C1 segment of cervical spinal cord (tissue), 14 donors: Measurements from ENCODE around the gene TECR.
"Not testable (repeated sequence)": the region's sequence is repeated elsewhere in the genome, so short reads cannot be mapped to it uniquely, and the experiment has no call there.

Experiments used
- DNase-seq, 14 donors: peaks; one replicate each; lab custom pipeline; 2025; lab: John Stamatoyannopoulos, UW

The TECR gene

GRCh38 chr19:14529254-14530004 lies at the start of gene TECR:
TSS of gene TECR (plus strand) at chr19:14529594. CDS start at chr19:14529697, 103 bp downstream.
- peak; percentile 93 to 100 (median 99) for DNase-seq

- peak in 2 of 14 donors; percentile 12 to 26 for DNase-seq
Observed at GRCh38 chr19:14479975-14480699, 49.3 kb upstream of the TECR start.

DNA sequence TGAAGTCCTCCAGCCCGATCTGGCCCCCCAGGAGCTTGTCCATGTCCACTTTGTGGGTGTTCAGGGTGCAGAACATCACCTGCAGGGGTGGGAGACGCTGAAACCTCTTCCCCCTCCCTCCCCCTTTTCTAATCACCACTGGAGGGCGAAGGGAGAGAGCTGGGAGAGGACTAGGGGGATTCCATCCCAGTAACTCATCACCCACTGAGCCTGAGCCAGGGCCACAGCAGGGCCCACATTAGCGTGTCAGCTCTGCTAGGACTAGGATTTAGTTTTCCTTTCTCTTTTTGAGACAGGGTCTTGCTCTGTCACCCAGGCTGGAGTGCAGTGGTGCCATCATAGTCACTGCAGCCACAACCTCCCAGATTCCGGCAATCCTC lies 48.7 kb upstream of the TECR start:
- DNase-seq: no peak

DNA sequence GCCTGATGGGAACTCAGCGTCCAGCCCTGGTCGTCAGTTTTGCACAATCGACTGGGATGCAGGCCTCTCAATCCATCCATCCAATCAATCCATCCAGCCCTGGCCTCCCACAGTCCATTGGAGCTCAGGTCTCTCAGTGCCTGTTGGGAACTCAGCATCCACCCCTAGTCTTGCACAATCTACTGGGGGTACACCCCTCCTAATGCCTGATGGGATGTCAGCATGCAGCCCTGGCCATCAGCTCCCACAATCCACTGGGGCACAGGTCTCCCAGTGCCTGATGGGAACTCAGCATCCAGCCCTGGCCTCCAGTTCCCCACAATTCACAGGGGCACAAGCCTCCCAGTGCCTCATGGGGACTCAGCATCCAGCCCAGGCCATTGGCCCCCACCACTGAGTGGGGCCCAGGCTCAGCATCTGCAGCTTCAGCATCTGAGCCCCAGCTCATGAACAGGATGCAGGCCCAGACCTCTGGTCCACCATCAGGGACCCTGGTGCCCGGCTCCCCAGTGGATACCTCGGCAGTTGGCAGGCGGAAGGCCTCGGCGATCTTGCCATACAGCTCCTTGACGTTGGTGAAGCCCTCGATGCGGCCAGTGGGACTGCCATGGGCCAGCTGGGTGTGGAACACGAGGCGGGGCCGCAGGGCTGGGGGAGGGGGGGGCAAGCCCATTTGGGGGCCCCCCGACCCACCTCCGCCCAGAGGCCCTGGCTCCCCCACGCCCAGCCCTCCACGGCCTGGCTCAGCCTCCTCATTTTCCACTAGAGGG lies 47.0 kb upstream of the TECR start:
- no peak for DNase-seq

DNA sequence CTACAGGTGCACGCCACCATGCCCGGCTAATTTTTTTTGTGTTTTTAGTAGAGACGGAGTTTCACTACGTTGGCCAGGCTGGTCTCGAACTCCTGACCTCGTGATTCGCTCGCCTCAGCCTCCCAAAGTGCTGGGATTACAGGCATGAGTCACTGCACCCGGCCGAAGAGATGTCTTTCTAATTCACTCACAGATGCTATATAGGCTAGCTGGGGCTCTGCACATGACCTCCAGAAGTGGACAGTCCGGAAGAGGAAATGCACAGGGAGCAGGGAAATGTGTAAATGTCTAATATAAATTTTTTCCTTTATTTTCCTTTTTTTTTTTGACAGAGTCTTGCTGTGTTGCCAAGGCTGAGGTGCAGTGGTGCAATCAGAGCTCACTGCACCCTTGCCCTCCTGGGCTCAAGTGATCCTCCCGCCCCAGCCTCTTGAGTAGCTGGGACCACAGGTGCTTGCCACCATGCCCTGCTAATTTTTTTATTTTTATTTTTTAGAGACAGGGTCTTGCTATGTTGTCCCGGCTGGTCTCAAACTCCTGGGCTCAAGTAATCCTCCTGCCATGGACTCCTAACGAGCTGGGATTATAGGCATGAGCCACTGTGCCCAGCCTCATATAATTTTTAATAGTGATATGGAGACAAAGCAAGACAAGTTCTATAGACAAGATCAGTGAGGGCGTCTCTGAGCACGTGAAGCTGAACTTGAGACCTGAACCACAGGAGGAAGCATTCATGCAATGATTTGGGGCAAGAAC lies 41.8 kb upstream of the TECR start:
- DNase-seq: no peak

GRCh38 chr19:14492756-14493337 lies 36.5 kb upstream of the TECR start:
- DNase-seq: no peak

GRCh38 chr19:14494411-14494810 lies 35.0 kb upstream of the TECR start:
- no peak for DNase-seq

- DNase-seq: no peak
Observed at GRCh38 chr19:14494910-14495671, 34.3 kb upstream of the TECR start.

GRCh38 chr19:14495672-14496028 lies 33.7 kb upstream of the TECR start:
- DNase-seq: no peak

DNA sequence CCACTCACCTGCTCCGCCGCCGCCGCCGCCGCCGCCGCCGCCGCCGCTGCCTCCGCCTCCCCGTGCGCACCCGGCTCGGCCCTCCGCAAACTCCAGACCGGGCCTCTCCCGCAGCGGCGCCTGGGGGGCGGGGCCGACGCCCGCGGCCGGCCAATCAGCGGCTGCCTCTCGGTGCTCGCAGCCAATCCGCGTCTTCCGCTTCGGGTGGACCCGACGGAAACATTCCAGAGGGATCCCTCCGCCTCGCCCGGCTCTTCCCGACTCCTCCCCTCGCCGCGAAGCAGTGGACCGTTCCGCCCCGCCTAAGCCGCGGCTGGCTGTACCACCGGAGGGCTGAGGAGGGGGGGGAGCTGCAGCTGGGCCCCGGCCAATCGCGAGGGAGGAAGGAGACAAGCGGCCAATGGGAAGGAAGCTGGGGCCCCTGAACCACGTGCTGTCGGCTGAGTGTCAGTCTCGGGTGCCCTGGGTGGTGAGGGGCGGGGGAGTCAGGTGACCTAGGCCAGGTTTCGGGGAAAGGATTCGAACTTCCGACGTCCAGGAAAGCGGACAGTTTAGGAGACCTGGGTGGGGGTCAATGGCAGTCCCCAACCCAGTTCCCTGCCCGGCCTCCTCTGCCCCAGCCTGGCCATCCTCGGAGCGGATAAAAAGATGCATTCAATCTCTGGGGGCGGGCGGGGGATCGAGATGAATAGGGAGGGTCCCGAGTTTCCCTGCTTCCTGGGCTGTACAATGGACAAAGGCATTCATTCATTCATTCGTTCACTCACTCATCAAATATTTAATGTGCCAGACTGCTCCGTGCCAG lies 33.2 kb upstream of the TECR start, which contains the start of gene GIPC1:
TSS of gene GIPC1 (minus strand) at position 99 of the 805 bp plus-strand sequence. CDS start 13,151 bp downstream, outside the sequence.
- DNase-seq: peak; percentile 46 to 99 (median 97)

DNA sequence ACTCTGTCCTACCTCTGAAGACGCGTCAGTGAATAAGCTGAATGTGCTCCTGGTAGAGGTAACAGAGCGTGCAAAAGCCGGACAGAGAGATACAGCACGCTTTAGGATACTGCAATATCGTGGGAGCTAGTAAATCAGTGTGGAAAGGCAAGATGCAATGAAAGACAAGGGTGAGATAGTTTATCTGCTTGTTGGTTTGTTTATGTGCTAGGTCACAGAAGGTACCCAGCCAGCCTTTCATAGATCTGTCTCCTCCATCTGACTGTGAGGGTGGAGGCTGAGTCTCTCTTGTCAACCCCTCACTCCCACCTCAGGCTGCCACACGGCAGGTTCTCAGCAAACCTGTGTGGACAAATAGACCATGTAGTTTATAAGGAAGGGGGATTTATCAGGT lies 32.6 kb upstream of the TECR start:
- DNase-seq: peak in 5 of 14 donors; percentile 44 to 85 (median 65)

GRCh38 chr19:14497228-14497921 lies 32.0 kb upstream of the TECR start:
- peak in 12 of 14 donors; percentile 15 to 81 (median 62) for DNase-seq

DNA sequence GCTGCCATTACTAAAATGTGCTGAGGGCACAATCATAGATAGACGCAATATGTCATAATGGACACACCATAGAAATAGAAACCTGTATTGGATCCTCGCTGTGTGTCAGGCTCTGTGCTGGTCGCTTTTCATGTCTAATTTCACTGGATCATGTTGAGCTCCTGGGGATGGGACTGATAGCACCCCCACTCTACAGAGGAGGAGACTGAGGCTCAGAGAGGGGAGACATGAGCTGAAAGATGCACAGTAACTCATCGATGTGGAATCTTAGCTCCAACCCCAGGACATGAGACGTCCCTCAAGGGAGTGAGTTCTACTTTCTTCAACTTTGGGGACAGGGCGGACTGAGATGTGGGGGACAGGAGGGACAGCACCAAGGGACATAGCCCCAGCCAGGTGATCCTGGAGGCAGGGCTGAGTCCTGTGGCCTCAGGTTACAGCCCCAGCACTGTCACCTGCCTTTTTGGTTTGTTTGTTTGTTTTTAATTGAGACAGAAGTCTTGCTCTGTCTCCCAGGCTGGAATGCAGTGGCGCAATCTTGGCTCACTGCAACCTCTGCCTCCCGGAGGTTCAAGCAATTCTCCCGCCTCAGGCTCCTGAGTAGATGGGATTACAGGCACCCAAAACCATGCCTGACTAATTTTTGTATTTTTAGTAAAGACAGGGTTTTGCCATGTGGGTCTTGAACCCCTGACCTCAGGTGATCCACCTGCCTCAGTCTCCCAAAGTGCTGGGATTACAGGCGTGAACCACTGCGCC lies 26.9 kb upstream of the TECR start:
- no peak for DNase-seq

GRCh38 chr19:14503285-14503684 lies 26.1 kb upstream of the TECR start:
- no peak for DNase-seq

- not testable (repeated sequence) for DNase-seq
Observed at GRCh38 chr19:14504575-14504974, 24.8 kb upstream of the TECR start.

- DNase-seq: peak in 2 of 14 donors; percentile 16 to 19
Observed at GRCh38 chr19:14505488-14506239, 23.7 kb upstream of the TECR start.
